Right forelimb (tissue), 1 donor: Measurements from ENCODE around the gene PALLD.
A peak's percentile ranks its signal among the peaks of the same experiment; 100 is the strongest.
"Not testable (repeated sequence)": the region's sequence is repeated elsewhere in the genome, so short reads cannot be mapped to it uniquely, and the experiment has no call there.

ENCODE experiments used
- DNase-seq: peaks from one replicate; pipeline ENCODE4 v3.0.0-alpha.2; 2018

The PALLD gene

GRCh38 chr4:168805341-168805740 is 308.5 kb downstream of the PALLD start:
- no peak for DNase-seq

GRCh38 chr4:168806247-168806646 is 309.4 kb downstream of the PALLD start:
- not testable (repeated sequence) for DNase-seq

GRCh38 chr4:168811207-168811606 is 314.4 kb downstream of the PALLD start:
- DNase-seq = no peak

GRCh38 chr4:168811786-168812651 is 315.2 kb downstream of the PALLD start:
- no peak for DNase-seq

- DNase-seq = no peak
These were observed 316.0 kb downstream of the PALLD start for GRCh38 chr4:168812806-168813205.

- DNase-seq = no peak
These were observed 317.0 kb downstream of the PALLD start for GRCh38 chr4:168813890-168814289.

- no peak for DNase-seq
These were observed 318.8 kb downstream of the PALLD start for GRCh38 chr4:168815379-168816345.

- no peak for DNase-seq
These were observed 320.5 kb downstream of the PALLD start for GRCh38 chr4:168817370-168817769.

- DNase-seq = no peak
These were observed 325.6 kb downstream of the PALLD start for GRCh38 chr4:168822481-168822880.

GRCh38 chr4:168825975-168826374 is 329.1 kb downstream of the PALLD start:
- DNase-seq = no peak

- no peak for DNase-seq
These were observed 329.8 kb downstream of the PALLD start for GRCh38 chr4:168826620-168827019.

GRCh38 chr4:168830777-168831512 is 334.1 kb downstream of the PALLD start:
- DNase-seq = no peak

- DNase-seq = no peak
These were observed 334.7 kb downstream of the PALLD start for GRCh38 chr4:168831585-168831918.

- DNase-seq = peak; percentile 89
These were observed 335.3 kb downstream of the PALLD start for GRCh38 chr4:168831919-168832762.

GRCh38 chr4:168832763-168833575 is 336.1 kb downstream of the PALLD start:
- DNase-seq = peak; percentile 74

GRCh38 chr4:168833881-168834280 is 337.0 kb downstream of the PALLD start:
- DNase-seq = no peak

- no peak for DNase-seq
These were observed 339.1 kb downstream of the PALLD start for GRCh38 chr4:168835880-168836454.

GRCh38 chr4:168836490-168836889 is 339.6 kb downstream of the PALLD start:
- DNase-seq = no peak

- no peak for DNase-seq
These were observed 341.1 kb downstream of the PALLD start for GRCh38 chr4:168837922-168838321.

GRCh38 chr4:168839758-168840391 is 343.0 kb downstream of the PALLD start:
- DNase-seq = no peak
